ENCODE data around the gene THSD4.

GRCh38 chr15:71431343-71432336, 316.4 kb downstream of the THSD4 start:
- TF ChIP-seq, protein P1, sequence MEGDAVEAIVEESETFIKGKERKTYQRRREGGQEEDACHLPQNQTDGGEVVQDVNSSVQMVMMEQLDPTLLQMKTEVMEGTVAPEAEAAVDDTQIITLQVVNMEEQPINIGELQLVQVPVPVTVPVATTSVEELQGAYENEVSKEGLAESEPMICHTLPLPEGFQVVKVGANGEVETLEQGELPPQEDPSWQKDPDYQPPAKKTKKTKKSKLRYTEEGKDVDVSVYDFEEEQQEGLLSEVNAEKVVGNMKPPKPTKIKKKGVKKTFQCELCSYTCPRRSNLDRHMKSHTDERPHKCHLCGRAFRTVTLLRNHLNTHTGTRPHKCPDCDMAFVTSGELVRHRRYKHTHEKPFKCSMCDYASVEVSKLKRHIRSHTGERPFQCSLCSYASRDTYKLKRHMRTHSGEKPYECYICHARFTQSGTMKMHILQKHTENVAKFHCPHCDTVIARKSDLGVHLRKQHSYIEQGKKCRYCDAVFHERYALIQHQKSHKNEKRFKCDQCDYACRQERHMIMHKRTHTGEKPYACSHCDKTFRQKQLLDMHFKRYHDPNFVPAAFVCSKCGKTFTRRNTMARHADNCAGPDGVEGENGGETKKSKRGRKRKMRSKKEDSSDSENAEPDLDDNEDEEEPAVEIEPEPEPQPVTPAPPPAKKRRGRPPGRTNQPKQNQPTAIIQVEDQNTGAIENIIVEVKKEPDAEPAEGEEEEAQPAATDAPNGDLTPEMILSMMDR (IDR thresholded peaks at IDR 0.05) = no peak
- no peak for TF ChIP-seq POLR2A (IDR thresholded peaks at IDR 0.05)

All from thyroid gland (tissue), 4 donors.